ENCODE measurements around the gene RLF.

- TF ChIP-seq EP300 (IDR thresholded peaks at IDR 0.05) (no peak), REST (IDR thresholded peaks at IDR 0.05) (no peak), CTCF (IDR thresholded peaks at IDR 0.05) (no peak), USF2 (IDR thresholded peaks at IDR 0.05) (no peak), NR3C1 (IDR thresholded peaks at IDR 0.05) (no peak)
These were observed 49.5 kb downstream of the RLF start for GRCh38 chr1:40210511-40211204.
